HG02588 (cell line): ENCODE results near the gene GRM4.

ENCODE experiments used
- ATAC-seq: cut with Tn5 transposase; IDR thresholded peaks from one replicate; pipeline ENCODE4 v1.9.1; 2021; ENCODE audit warnings: mild to moderate bottlenecking, moderate library complexity; ENCODE audit not compliant: unreplicated experiment

The GRM4 gene

GRCh38 chr6:33983109-33983716 is 162.7 kb downstream of the GRM4 start:
- no peak for ATAC-seq

- no peak for ATAC-seq
Observed at GRCh38 chr6:33981861-33982260, 164.0 kb downstream of the GRM4 start.

GRCh38 chr6:33981421-33981820 is 164.5 kb downstream of the GRM4 start:
- ATAC-seq, result no peak

GRCh38 chr6:33980176-33981175 is 165.4 kb downstream of the GRM4 start:
- ATAC-seq, result no peak

GRCh38 chr6:33979750-33980149 is 166.1 kb downstream of the GRM4 start:
- ATAC-seq, result no peak

GRCh38 chr6:33978412-33979150 is 167.3 kb downstream of the GRM4 start:
- no peak for ATAC-seq

- no peak for ATAC-seq
Observed at GRCh38 chr6:33977606-33978411, 168.1 kb downstream of the GRM4 start.

GRCh38 chr6:33976437-33977360 is 169.2 kb downstream of the GRM4 start:
- ATAC-seq, result no peak

GRCh38 chr6:33975661-33976436 is 170.0 kb downstream of the GRM4 start:
- no peak for ATAC-seq

- ATAC-seq, result no peak
Observed at GRCh38 chr6:33974471-33974870, 171.4 kb downstream of the GRM4 start.

GRCh38 chr6:33974030-33974429 is 171.9 kb downstream of the GRM4 start:
- ATAC-seq, result no peak

- no peak for ATAC-seq
Observed at GRCh38 chr6:33971580-33971979, 174.3 kb downstream of the GRM4 start.
